Head of caudate nucleus (tissue), 42 donors: ENCODE data around the gene ABCF3.

Source experiments
- DNase-seq, 42 donors: peaks; one replicate each; pipeline versions ENCODE4 v3.0.0 to v3.0.0-alpha.2; 2020 to 2021; ENCODE audit warnings: mixed read lengths in 7 of 42
- intact Hi-C: fragments of 100-400 bp; cut with DNase I; formaldehyde crosslinking; loops from one replicate; pipeline ENCODE4 v1.15.0; 2022

ABCF3 gene

DNA sequence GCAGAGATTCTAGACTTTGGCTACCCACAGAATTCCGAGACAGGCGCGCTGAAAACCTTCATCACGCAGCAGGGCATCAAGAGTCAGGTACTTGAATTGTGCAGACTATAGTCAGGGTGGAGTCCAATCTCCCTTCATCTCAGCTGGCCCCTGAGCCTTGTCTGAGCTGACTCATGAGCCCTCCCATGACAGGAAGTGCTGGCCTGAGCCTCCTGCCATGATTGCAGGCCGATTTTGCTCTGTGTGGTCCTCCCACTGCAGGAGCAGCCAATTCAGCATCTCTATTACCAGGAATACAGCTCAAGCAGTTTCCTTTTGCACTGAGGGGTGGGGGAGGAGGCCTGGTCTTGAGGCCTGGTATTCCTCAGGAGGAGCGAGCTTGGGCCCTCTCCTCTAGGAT, 5.8 kb upstream of the ABCF3 start:
- intact Hi-C loops = no loop called here

DNA sequence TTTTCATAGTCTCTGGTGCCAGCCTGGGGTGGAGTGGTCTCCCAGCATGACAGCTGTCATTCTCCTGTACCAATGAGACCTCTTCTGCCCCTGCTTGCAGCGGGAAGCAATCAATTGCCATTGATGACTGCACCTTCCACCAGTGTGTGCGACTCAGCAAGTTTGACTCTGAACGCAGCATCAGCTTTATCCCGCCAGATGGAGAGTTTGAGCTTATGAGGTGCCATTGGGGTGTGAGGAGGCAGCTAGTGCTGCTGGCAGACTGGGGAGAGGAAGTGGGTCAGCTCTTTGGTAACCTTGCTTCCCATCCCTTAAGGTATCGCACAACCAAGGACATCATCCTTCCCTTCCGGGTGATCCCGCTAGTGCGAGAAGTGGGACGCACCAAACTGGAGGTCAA, 4.4 kb upstream of the ABCF3 start:
- intact Hi-C loops = no loop called here
- no peak for DNase-seq

More for the DNA sequence above, 5.8 kb upstream of the ABCF3 start:
- DNase-seq = no peak

DNA sequence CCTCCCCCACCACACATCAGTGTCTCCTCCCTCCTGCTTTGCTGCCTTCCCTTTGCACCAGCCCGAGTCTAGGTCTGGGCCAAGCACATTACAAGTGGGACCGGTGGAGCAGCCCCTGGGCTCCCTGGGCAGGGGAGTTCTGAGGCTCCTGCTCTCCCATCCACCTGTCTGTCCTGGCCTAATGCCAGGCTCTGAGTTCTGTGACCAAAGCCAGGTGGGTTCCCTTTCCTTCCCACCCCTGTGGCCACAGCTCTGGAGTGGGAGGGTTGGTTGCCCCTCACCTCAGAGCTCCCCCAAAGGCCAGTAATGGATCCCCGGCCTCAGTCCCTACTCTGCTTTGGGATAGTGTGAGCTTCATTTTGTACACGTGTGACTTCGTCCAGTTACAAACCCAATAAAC, 2.3 kb upstream of the ABCF3 start:
- intact Hi-C loops = no loop called here

DNA sequence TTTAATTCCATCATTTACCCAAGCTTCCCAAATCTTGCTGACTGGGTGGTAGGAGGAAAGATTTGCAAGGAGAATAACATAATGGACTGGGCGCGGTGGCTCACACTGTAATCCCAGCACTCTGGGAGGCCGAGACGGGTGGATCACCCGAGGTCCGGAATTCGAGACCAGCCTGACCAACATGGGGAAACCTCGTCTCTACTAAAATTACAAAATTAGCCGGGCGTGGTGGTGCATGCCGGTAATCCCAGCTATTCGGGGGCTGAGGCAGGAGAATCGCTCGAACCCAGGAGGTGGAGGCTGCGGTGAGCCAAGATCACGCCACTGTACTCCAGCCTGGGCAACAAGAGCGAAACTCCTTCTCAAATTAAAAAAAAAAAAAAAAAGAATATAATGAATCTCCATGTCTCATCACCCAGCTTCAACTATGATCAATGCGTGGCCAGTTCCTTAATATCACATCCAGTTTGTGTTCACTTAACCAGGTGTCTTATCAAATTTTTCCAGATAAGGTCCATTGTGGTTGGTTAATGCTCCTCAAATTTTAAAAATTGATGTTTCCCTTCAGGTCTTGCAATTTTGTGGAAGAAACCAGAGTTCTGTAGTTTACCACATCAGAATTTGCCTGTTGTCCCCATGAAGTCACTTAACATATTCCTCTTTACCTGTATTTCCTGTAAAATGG, 1.3 kb upstream of the ABCF3 start:
- intact Hi-C loops = no loop called here
- DNase-seq = no peak

More for the DNA sequence above, 2.3 kb upstream of the ABCF3 start:
- no peak for DNase-seq

DNA sequence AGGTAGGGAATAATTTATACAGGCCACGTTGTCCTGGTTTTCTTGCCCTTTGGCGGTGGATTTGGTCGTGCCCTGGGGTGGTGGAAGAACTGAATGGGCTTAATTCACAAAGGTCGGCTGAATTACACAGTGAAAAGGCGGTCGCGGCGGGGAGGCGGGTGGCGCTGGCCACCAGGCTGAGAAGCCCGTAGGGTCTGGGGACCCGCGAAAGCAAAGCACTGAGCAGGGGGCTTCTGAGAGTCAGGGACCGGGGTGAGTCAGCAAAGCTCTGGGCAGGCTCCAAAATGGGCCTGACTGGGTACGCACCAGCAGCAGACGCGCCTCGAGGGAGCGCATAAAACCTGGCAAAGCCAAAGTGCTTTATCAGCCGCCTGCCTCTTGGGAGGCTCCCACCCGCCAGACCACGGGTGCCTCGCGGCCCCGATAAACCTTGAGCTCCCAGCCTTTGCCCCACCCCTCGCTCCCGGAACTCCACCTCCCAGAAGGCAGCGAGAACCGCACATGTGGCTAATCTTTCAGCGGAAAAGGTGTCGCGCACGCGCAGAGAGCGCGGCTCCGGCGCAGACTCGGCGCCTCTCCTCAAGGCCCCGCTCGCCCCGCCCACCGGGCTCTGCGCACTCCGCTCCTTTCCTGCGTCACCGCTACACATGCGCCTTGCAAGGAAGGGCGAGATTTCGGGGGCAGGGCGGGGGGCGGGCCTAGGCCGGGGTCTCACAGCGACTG, 377 bp upstream of the ABCF3 start:
- peak; percentile 96 to 99 (median 98) for DNase-seq
- intact Hi-C loops = loop anchor here (1.0 to 2.0 kb wide), 2 partner anchors 63 to 114 kb away; partner anchors contain the start of genes ALG3, EEF1AKMT4 and PSMD2

DNA sequence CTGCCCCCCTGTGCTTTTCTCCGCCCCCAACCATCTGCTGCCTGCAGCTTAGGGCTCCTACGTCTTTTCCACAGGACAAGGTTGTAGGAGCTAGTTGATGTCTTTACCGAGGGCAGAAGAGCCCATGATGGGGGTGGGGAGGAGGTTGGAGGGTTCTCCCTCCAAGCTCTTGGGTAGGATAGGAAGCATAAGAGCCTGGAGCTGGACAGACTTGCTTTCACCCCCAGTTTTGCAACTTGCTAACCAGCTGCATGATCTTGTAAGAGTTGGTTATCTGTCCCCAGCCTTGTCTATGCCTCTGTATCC, 856 bp downstream of the ABCF3 start:
- no peak for DNase-seq
- intact Hi-C loops = loop anchor here (1.0 to 2.0 kb wide), 2 partner anchors 62 to 112 kb away; partner anchors contain the start of genes ALG3, EEF1AKMT4 and PSMD2

DNA sequence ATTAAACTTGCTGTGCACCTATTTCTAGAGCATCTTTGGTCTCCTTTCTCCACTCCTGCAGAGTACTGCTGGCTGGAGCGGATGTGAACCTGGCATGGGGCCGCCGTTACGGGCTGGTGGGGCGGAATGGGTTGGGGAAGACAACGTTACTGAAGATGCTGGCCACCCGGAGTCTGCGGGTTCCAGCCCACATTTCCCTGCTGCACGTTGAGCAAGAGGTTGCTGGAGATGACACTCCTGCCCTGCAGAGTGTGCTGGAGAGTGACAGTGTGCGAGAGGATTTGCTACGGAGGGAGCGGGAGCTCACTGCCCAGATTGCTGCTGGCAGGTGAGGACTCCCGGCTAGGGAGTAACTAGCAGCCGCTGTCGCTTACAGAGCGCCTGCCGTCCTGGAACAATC, 2.1 kb downstream of the ABCF3 start:
- intact Hi-C loops = no loop called here
- DNase-seq = no peak

DNA sequence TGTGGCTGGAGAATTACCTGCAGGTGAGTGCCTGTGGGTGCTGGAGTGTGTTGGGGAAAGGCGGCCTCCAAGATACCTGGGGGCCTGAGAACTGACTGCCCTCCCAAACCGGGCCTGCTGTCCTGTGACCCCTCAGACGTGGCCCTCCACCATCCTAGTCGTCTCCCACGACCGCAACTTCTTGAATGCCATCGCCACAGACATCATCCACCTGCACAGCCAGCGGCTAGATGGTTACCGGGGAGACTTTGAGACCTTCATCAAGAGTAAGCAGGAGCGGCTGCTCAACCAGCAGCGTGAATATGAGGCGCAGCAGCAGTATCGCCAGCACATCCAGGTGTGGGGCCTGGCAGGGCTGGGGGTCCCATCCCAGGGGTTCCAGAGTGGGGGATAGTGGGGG, 3.4 kb downstream of the ABCF3 start:
- intact Hi-C loops = no loop called here
- DNase-seq = no peak

DNA sequence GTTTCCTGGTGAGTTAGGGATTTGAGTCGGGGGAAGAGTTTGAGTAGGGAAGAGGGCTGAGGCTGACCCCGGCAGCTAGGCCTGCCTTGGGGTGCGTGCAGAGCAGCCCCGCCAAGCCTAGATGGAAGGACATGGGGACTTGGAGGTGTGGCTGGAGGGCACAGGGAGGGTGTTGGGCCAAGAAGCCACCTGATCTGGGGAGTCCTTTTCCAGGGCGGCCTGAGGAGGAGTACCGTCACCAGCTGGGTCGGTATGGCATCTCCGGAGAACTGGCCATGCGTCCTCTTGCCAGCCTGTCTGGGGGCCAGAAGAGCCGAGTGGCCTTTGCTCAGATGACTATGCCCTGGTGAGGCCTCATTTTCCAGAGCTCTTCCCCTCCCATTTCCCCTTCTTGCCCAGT, 6.9 kb downstream of the ABCF3 start:
- DNase-seq = no peak
- intact Hi-C loops = no loop called here

DNA sequence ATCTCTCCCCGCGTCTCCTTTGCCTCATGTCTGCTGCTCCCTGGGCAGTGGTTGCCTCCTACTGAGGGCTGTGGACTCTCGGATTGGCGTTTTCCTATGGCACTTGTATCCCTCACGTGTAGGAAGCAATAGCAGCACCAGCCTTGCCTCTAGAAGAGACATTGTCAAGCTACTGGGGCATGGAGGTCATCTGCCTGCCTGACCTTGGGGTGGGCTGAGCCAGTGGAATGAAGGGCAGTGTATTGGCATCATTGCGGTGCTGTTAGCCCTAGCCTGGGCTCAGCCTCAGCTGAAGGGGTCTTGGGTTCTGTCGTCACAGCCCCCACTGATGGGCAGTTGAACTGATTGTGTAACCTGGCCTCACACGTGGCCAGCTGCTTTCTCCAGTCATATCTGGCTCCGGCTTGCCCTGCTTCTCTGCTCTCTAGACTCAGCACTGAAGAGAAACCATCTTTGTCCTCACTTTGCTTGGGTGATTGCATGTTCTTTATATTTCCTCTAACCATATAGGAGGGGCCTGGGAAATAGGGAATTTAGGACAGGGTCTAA, 8.1 kb downstream of the ABCF3 start:
- DNase-seq = no peak
- intact Hi-C loops = no loop called here

DNA sequence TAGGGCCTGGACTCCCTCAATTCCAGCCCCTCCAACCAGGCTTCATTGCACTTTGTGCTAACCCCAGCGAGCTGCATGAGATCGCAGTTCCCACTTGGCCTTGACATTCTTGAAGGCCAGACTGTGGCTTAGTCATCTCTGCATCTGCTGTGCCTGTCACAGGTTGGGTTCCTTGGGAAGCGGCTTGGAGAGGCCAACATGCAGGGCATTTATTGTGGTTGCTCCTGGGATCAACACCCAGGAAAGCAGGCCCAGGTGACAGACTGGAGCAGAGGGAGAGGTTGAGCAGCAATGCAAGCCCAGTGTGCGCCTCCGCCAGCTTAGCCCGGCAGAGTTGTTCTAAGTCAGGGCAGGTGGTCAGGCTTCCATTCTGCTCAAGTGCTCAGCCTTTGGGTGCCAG, 10.5 kb downstream of the ABCF3 start:
- intact Hi-C loops = no loop called here
- DNase-seq = no peak

DNA sequence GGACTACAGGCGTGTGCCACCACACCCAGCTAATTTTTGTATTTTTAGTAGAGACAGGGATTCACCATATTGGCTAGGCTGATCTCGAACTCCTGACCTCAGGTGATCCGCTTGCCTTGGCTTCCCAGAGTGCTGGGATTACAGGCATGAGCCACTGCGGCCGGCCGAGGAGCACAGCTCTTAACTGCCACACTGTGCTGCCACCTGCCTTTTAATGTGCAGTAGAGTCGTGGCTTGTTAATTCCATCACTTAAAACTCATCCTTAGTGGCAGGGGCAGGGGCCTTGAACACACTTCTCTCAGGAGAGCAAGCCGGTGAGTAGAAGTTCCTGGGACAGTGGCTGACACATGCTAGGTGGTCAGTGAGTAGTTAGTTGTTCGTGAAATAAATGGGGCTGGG, 12.5 kb downstream of the ABCF3 start:
- intact Hi-C loops = no loop called here
- DNase-seq = no peak

DNA sequence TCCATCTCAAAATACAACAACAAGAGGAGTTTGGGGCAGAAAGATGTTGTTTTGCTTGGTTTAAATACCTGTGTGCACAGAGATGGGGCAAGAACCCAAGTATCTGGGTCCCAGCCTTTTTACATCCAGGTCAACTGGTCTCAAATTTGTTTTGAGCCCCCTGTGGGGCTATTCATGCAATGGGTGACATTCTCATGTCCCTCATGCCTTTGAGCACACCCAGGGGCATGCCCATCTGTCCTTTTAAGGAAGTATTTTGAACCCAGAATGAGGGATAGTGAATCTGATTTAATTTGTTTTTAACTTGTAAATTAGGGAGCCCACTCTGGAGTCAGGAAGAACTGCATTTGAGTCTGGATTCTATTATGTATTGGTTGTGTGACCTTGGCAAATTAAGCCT, 14.8 kb downstream of the ABCF3 start:
- DNase-seq = no peak
- intact Hi-C loops = no loop called here

DNA sequence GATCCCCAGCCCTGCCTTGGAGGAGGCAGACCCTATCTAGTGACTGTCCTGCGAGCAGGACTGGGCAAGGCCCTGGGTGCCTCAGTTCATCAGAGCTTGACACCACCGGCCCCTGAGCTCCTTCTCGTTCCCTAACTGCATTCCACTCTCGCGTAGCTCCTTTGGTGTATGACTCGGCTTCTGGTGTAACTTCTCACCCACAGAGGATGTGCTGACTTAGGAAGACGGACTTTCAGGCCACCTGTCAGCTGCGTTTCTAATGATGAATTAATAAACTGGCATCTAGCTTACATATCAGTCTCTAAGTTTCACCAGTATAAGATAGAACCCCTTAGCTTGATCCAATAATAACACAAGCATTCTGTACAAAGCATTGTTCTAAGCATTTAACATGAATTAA, 17.5 kb downstream of the ABCF3 start:
- intact Hi-C loops = no loop called here
- no peak for DNase-seq

DNA sequence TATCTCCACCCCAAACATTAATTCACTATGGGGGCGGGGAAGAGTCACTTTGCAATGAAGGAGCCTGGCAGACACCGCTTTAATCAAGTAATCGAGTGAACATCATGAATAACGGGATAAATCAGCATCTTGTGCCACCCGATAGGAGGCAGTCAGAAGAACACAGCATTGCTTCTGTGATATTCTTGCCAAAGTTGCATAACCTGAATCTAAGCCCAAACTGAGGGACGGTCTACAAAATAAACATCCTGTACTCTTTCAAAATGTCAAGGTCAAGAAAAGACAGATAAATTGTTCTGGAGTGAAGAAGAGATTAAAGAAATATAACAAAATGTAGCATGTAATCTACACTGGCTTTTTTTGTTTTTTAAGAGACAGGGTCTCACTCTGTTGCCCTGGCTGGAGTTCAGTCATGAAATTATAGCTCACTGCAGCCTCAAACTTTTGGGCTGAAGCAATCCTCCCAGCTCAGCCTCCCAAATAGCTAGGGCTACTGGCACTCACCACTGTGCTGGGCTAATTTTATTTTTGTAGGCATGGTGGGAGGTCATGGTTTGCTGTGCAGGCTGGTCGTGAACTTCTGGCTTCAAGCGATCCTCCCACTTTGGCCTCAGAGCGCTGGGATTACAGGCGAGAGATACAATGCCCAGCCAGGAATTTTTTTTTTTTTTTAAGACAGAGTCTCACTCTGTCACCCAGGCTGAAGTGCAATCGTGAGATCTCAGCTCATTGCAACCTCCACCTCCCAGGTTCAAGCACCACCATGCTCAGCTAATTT, 23.3 kb downstream of the ABCF3 start:
- no peak for DNase-seq
- intact Hi-C loops = no loop called here

DNA sequence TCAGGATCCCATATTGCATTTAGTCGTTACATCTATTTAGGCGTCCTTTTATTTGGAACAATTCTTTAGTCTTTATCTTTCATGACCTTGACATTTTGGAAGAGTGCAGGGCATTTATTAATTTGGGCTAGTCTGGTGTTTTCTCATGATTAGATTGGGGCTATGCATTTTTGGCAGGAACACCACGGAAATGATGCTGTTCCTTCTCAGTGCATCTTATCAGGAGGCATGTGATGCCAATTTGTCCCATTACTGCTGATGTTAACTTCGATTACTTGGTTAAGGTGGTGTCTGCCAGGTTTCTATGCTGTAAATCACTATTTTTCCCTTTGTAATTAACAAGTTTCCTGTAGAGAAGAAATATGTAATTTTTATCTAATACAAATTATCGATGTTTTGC, 25.3 kb downstream of the ABCF3 start:
- intact Hi-C loops = no loop called here
- DNase-seq = no peak

DNA sequence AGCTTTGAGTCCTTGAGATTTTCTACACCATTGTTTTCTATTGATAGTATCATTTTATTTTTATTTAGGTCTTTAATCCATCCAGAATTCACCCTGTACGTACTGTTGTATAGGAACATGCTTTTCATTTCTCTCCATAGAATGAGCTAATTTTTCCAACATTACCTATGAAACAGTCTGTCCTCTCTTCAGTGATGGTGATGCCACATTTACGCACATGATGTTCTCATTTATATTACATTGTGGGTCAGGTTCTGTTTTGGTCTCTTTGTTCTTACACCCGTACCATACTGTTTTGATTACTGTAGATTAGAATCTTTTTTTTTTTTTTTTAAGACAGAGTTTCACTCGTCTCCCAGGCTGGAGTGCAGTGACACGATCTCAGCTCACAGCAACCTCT, 25.7 kb downstream of the ABCF3 start:
- intact Hi-C loops = no loop called here
- no peak for DNase-seq

DNA sequence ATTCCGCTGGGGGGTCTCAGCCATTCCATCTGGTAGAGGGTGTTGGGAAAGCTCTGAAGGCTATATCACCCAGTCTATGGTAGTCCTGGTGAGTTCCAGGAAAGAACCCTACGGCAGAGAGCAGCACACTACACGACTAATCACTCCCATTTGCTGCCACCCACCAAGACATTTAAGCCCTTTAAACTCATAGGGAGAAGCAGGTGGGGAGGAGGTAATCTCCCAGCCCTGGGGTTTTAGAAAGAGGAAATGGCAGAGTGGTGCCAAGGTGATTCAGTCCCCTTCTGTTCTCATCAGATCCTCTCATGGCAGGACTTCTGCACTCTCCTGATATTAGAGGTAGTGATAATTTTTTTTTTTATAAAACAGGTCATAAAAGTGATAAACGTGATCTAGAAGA, 32.8 kb downstream of the ABCF3 start:
- intact Hi-C loops = no loop called here
- no peak for DNase-seq

DNA sequence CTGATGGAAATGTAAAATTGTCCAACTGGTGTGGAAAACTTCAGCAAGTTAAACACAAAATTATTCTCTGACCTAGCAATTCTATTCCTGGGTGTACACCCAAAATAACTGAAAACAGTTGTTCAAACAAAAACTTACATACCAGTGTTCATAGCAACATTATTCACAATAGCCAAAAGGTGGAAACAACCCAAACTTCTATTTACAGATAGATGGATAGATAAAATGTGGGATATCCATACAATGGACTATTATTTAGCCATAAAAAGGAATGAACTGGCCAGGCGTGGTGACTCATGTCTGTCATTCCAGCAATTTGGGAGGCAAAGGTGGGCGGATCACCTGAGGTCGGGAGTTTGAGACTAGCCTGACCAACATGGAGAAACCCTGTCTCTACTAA, 36.5 kb downstream of the ABCF3 start:
- no peak for DNase-seq
- intact Hi-C loops = no loop called here

DNA sequence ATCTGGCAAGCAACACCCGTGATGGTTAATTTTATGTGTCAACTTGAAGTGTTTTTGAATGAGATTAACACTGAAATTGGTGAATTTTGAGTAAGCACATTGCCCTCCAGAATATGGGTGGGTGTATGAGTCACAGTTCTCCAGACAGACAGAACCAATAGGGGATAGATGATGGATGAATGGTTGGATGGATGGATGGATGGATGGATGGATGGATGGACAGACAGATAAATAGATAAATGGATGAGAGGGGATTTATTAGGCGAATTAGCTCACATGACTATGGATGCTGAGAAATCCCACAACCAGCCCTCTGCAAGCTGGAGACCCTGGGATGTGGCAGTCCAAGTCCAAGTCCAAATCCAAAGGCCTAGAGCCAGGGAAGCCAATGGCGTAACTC, 37.9 kb downstream of the ABCF3 start:
- intact Hi-C loops = no loop called here
- no peak for DNase-seq
